IMR-90 (cell line): ENCODE results near the gene CAMTA1. TPM values are rescaled to one million over a fixed set of nuclear protein-coding genes. Genes with fewer than 3 reads are reported as not detected.

Source experiments
- ATAC-seq: fragments of 200-7000 bp; cut with Tn5 transposase; 2 replicates; pipeline ENCODE4 v1.9.1; 2020; ENCODE audit warnings: low read depth, mild to moderate bottlenecking, moderate library complexity
- BruUV-seq: library from RNA; stranded (reverse); fragments of 400-500 nt; replicated peaks from 2 replicates; lab custom pipeline; 2021; lab: Mats Ljungman, UMichigan
- CTCF ChIA-PET: fragments of 300-600 bp; formaldehyde crosslinking; extraction: SDS; loops from one replicate; lab custom pipeline; 2021; ENCODE audit warnings: antibody characterized with exemption; lab: Yijun Ruan, JAX
- POLR2A ChIA-PET: fragments of 300-600 bp; sonication (Branson Sonifier 250); formaldehyde crosslinking; loops from one replicate; lab custom pipeline; 2022; ENCODE audit warnings: antibody characterized with exemption; ENCODE audit not compliant: unreplicated experiment; lab: Charles Lee
- DNase-seq: peaks from one replicate; pipeline ENCODE4 v3.0.0; 2013
- H2AFZ ChIP-seq: replicated peaks from 2 replicates; pipeline ENCODE3; 2013; ENCODE audit warnings: low read length, mild to moderate bottlenecking; ENCODE audit not compliant: poor library complexity
- H2AK5ac ChIP-seq: 2 replicates; pipeline ENCODE4 v1.6.1; 2013; ENCODE audit warnings: low read depth, low read length, inconsistent platforms
- H2AK9ac ChIP-seq: replicated peaks from 2 replicates; pipeline ENCODE3; 2013; ENCODE audit warnings: mild to moderate bottlenecking, low read depth, low read length, moderate library complexity; ENCODE audit not compliant: poor library complexity
- H2BK120ac ChIP-seq: 2 replicates; pipeline ENCODE4 v1.6.1; 2013; ENCODE audit warnings: low read depth, low read length, inconsistent platforms
- H2BK15ac ChIP-seq: 3 replicates; pipeline ENCODE4 v1.6.1; 2013; ENCODE audit warnings: low read depth, low read length, inconsistent platforms
- H2BK20ac ChIP-seq: 2 replicates; pipeline ENCODE4 v1.6.1; 2013; ENCODE audit warnings: low read depth, mild to moderate bottlenecking, inconsistent platforms, low read length, moderate library complexity
- H2BK5ac ChIP-seq: 2 replicates; pipeline ENCODE4 v1.6.1; 2013; ENCODE audit warnings: mild to moderate bottlenecking, low read depth, low read length, inconsistent platforms; ENCODE audit not compliant: poor library complexity, severe bottlenecking
- H3K14ac ChIP-seq: replicated peaks from 2 replicates; pipeline ENCODE4 v1.6.1; 2013; ENCODE audit warnings: low read depth, low read length, inconsistent platforms
- H3K18ac ChIP-seq: 2 replicates; pipeline ENCODE4 v1.6.1; 2013; ENCODE audit warnings: low read depth, low read length, control low read depth
- H3K23ac ChIP-seq: 2 replicates; pipeline ENCODE4 v1.6.1; 2013; ENCODE audit warnings: low read depth, low read length, inconsistent platforms
- H3K27ac ChIP-seq: 2 replicates; pipeline ENCODE4 v1.5.1; 2013; ENCODE audit warnings: mild to moderate bottlenecking, control low read depth, low read length; ENCODE audit not compliant: insufficient read depth
- H3K27me3 ChIP-seq: 2 replicates; pipeline ENCODE4 v1.6.1; 2013; ENCODE audit warnings: low read length; ENCODE audit not compliant: control insufficient read depth, insufficient read depth
- H3K36me3 ChIP-seq: 2 replicates; pipeline ENCODE4 v1.6.1; 2013; ENCODE audit warnings: low read length, mixed read lengths; ENCODE audit not compliant: control insufficient read depth, insufficient read depth
- H3K4ac ChIP-seq: 2 replicates; pipeline ENCODE4 v1.6.1; 2013; ENCODE audit warnings: low read depth, low read length, inconsistent platforms
- H3K4me1 ChIP-seq: 2 replicates; pipeline ENCODE4 v1.6.1; 2013; ENCODE audit warnings: low read length, mixed read lengths; ENCODE audit not compliant: control insufficient read depth, insufficient read depth
- H3K4me2 ChIP-seq: 2 replicates; pipeline ENCODE4 v1.6.1; 2013; ENCODE audit warnings: low read depth, mild to moderate bottlenecking, control low read depth, low read length, moderate library complexity
- H3K4me3 ChIP-seq: 2 replicates; pipeline ENCODE4 v1.5.1; 2013; ENCODE audit warnings: low read depth, mild to moderate bottlenecking, control low read depth, low read length, moderate library complexity; ENCODE audit not compliant: insufficient read depth
- H3K56ac ChIP-seq: 2 replicates; pipeline ENCODE4 v1.6.1; 2013; ENCODE audit warnings: low read length, inconsistent platforms; ENCODE audit not compliant: insufficient read depth; ENCODE audit errors: extremely low read depth
- H3K79me1 ChIP-seq, 2 experiments: 2 replicates each; pipeline ENCODE4 v1.6.1; 2013; ENCODE audit warnings: low read length in 2 of 2, inconsistent platforms in 1 of 2, low read depth in 1 of 2
- H3K9ac ChIP-seq: 2 replicates; pipeline ENCODE4 v1.6.1; 2013; ENCODE audit warnings: low read depth, low read length, control low read depth
- H3K9me1 ChIP-seq: 2 replicates; pipeline ENCODE4 v1.6.1; 2013; ENCODE audit warnings: low read length, inconsistent platforms; ENCODE audit not compliant: insufficient read depth
- H3K9me3 ChIP-seq: 2 replicates; pipeline ENCODE4 v1.6.1; 2013; ENCODE audit warnings: low read length; ENCODE audit not compliant: control insufficient read depth, insufficient read depth
- H4K20me1 ChIP-seq: 2 replicates; pipeline ENCODE4 v1.6.1; 2013; ENCODE audit warnings: low read length, inconsistent platforms; ENCODE audit not compliant: insufficient read depth
- H4K5ac ChIP-seq: 2 replicates; pipeline ENCODE4 v1.6.1; 2013; ENCODE audit warnings: mild to moderate bottlenecking, low read depth, low read length, control low read depth
- H4K8ac ChIP-seq, 2 experiments: 2 replicates each; pipeline ENCODE4 v1.6.1; 2013; ENCODE audit warnings: low read depth in 2 of 2, low read length in 2 of 2, control low read depth in 1 of 2, inconsistent platforms in 1 of 2
- H4K91ac ChIP-seq: 2 replicates; pipeline ENCODE4 v1.6.1; 2013; ENCODE audit warnings: low read depth, low read length, inconsistent platforms; ENCODE audit not compliant: insufficient read depth
- CEBPB ChIP-seq: IDR thresholded peaks from 2 replicates; pipeline ENCODE4 v1.6.1; 2012; ENCODE audit warnings: low read depth, low read length, improper control_type of control experiment
- RCOR1 ChIP-seq: IDR thresholded peaks from 2 replicates; pipeline ENCODE4 v1.6.1; 2012; ENCODE audit warnings: mild to moderate bottlenecking, low read length, improper control_type of control experiment; ENCODE audit not compliant: insufficient replicate concordance
- WGBS, 2 experiments: methylation state at CpG; one replicate each; pipeline versions ENCODE4 v1.1.5 to v1.1.7; 2013; ENCODE audit warnings: missing lambda C conversion rate in 2 of 2; ENCODE audit not compliant: insufficient read length in 1 of 2; ENCODE audit errors: extremely low coverage in 2 of 2; 5-methylcytosine and 5-hydroxymethylcytosine counted together
- dilution Hi-C: fragments of 300-500 bp; cut with HindIII; formaldehyde crosslinking; loops from one replicate; pipeline ENCODE4 v1.14.3; 2018; ENCODE audit warnings: low sequenced_read_pairs; ENCODE audit not compliant: unreplicated experiment
- in situ Hi-C: fragments of 300-500 bp; cut with MboI; formaldehyde crosslinking; loops from 3 replicates; pipeline ENCODE4 v1.14.3; 2019; ENCODE audit warnings: low sequenced_read_pairs, inconsistent platforms, mixed read lengths
- intact Hi-C: fragments of 100-400 bp; cut with micrococcal nuclease; formaldehyde crosslinking; loops from 2 replicates; pipeline ENCODE4 v1.10.0; 2022
- polyA plus RNA-seq, 3 experiments: library from polyadenylated mRNA; depleted of rRNA; stranded (reverse); fragments of >200 nt; gene quantifications; 2 replicates each; pipeline ENCODE4 v1.2.3, GENCODE V29; 2012; ENCODE audit warnings: low replicate concordance in 1 of 3
- total RNA-seq: library from RNA; depleted of rRNA; stranded (reverse); fragments of >200 nt; gene quantifications from 2 replicates; pipeline ENCODE4 v1.2.3, GENCODE V29; 2012

The CAMTA1 gene
- total and polyA plus RNA-seq, 2 of the 4 experiments (the other 2 are of a cell fraction) = 35.5 to 74.3 TPM

- no peak overlapping the region for H4K8ac ChIP-seq
- WGBS, 2 experiments = 63% methylated on average over 2 of the region's 7 CpGs; no CpG with 5 or more reads in 1 of the 2 experiments
- no peaks in the 10 kb centered on the region; the same call in 1 of the 2 replicates for H3K27me3 ChIP-seq
- H4K5ac ChIP-seq = no peak overlapping the region
- peaks cover 5% of the 10 kb centered on the region for H3K9me3 ChIP-seq
- no peaks in the 10 kb centered on the region for H4K20me1 ChIP-seq
- H3K4me2 ChIP-seq = no peak overlapping the region
- no peak overlapping the region for H3K9ac ChIP-seq
- TF ChIP-seq RCOR1 (no peak), CEBPB (no peak)
- H3K4me1 ChIP-seq = no peaks in the 10 kb centered on the region
- no peak overlapping the region for H2AK9ac ChIP-seq
- H3K27ac ChIP-seq = no peak overlapping the region
- in situ Hi-C loops (no loop called here), intact Hi-C loops (no loop called here), dilution Hi-C loops (no loop called here)
- no peaks in the 10 kb centered on the region for H3K36me3 ChIP-seq
- no peak overlapping the region for H3K18ac ChIP-seq
- no peak overlapping the region for H2BK120ac ChIP-seq
- H3K79me1 ChIP-seq = no peaks in the 10 kb centered on the region
- CTCF ChIA-PET = no interaction called here
- no peaks in the 10 kb centered on the region for H3K9me1 ChIP-seq
- no peak overlapping the region for H3K56ac ChIP-seq
- no peak overlapping the region for H2BK15ac ChIP-seq
- ATAC-seq = no peak
- no peak overlapping the region for H2AFZ ChIP-seq
- H3K14ac ChIP-seq = no peak overlapping the region
- POLR2A ChIA-PET = no interaction called here
- no TSS peak for BruUV-seq
- H2AK5ac ChIP-seq = no peak overlapping the region
- DNase-seq = no peak
- H3K4ac ChIP-seq = no peak overlapping the region
- no peak overlapping the region for H2BK5ac ChIP-seq
- no peak overlapping the region for H3K23ac ChIP-seq
- no peak overlapping the region for H2BK20ac ChIP-seq
- H4K91ac ChIP-seq = no peak overlapping the region
- no peak overlapping the region for H3K4me3 ChIP-seq
Measured at GRCh38 chr1:6776895-6777294, 8.4 kb upstream of the CAMTA1 start.
